ENCODE data around the gene SUFU. TPM values are rescaled to one million over a fixed set of nuclear protein-coding genes. Genes with fewer than 3 reads are reported as not detected.

SUFU gene
- total and polyA plus RNA-seq, 2 donors (not counting 1 experiment from before 2014, with no cell fraction given), result 4.8 to 13.3 TPM

DNA sequence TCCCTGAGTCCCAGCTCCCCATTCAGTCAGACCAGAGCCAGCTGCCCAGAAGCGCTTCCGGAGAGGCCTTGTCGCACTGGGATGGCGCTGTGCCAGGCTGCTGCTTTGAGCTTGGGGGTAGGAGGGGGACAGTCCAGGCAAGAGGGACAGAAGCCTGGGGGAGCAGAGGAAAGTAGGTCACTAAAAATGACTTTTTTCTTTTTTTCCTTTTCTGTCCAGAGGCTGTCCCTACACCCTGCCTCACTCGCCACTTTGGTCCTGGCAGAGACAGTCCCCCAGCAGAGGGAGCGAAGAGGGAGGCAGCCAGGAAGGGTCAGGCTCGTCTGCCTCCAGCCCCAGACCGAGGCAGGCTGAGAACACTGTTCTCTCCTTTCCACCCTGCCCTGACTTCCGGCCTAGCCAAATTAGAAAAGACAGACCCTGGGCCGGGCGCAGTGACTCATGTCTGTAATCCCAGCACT lies 124.7 kb downstream of the SUFU start:
- no peak overlapping the region for H3K4me2 ChIP-seq (replicated peaks; ENCODE audit: low read depth, low read length, poor library complexity, severe bottlenecking)
- H4K20me1 ChIP-seq (ENCODE audit: control insufficient read depth, insufficient read depth, low read length, poor library complexity, severe bottlenecking), result no peaks in the 10 kb centered on the region
- 97% methylated on average over 11 of the region's 11 CpGs for WGBS (ENCODE audit: insufficient coverage)
- peaks cover 0 to 7% of the 10 kb centered on the region in 2 donors for H3K4me1 ChIP-seq (ENCODE audit: control insufficient read depth in 2 of 2, insufficient read depth in 2 of 2, low read length in 2 of 2)
- no peak overlapping the region for H3K27ac Mint-ChIP-seq
- H3K27me3 ChIP-seq (replicated peaks in 1 of 4; ENCODE audit: control extremely low read depth in 1 of 4, control insufficient read depth in 3 of 4, insufficient read depth in 4 of 4, low read length in 3 of 4), result no peaks in the 10 kb centered on the region
- no peaks in the 10 kb centered on the region for H3K9me3 ChIP-seq (ENCODE audit: control extremely low read depth in 1 of 3, control insufficient read depth in 2 of 3, insufficient read depth in 1 of 3, low read length in 2 of 3)
- intact Hi-C loops (cut with micrococcal nuclease), result no loop called here
- no peak for ATAC-seq (ENCODE audit: low read depth)
- no peak overlapping the region for H3K27ac ChIP-seq (ENCODE audit: low read length in 2 of 2)
- no peak overlapping the region for H3K4me3 Mint-ChIP-seq
- peaks cover 18% of the 10 kb centered on the region for H3K4me1 Mint-ChIP-seq
- CTCF ChIA-PET, result no interaction called here
- POLR2A ChIA-PET, result no interaction called here
- H3K79me2 ChIP-seq (ENCODE audit: control insufficient read depth, insufficient read depth, low read length), result no peaks in the 10 kb centered on the region
- no peak overlapping the region for H2AFZ ChIP-seq (ENCODE audit: insufficient read depth, low read depth, low read length, poor library complexity, severe bottlenecking)
- no peaks in the 10 kb centered on the region for H3K9me3 Mint-ChIP-seq (ENCODE audit: insufficient read depth)
- H3K9ac ChIP-seq (ENCODE audit: low read length), result no peak overlapping the region
- H3K36me3 ChIP-seq (replicated peaks in 1 of 2; ENCODE audit: control extremely low read depth in 1 of 2, control insufficient read depth in 1 of 2, extremely low read depth in 1 of 2, insufficient read depth in 2 of 2, low read length in 1 of 2), result peaks cover 0 to 9% of the 10 kb centered on the region in 2 experiments
- H3K27me3 Mint-ChIP-seq, result no peaks in the 10 kb centered on the region
- no peak for DNase-seq
- TF ChIP-seq EZH2 (IDR thresholded peaks at IDR 0.05; ENCODE audit: borderline replicate concordance, insufficient read depth, low read depth, low read length, poor library complexity, severe bottlenecking), result no peak
- TF ChIP-seq, protein P1, sequence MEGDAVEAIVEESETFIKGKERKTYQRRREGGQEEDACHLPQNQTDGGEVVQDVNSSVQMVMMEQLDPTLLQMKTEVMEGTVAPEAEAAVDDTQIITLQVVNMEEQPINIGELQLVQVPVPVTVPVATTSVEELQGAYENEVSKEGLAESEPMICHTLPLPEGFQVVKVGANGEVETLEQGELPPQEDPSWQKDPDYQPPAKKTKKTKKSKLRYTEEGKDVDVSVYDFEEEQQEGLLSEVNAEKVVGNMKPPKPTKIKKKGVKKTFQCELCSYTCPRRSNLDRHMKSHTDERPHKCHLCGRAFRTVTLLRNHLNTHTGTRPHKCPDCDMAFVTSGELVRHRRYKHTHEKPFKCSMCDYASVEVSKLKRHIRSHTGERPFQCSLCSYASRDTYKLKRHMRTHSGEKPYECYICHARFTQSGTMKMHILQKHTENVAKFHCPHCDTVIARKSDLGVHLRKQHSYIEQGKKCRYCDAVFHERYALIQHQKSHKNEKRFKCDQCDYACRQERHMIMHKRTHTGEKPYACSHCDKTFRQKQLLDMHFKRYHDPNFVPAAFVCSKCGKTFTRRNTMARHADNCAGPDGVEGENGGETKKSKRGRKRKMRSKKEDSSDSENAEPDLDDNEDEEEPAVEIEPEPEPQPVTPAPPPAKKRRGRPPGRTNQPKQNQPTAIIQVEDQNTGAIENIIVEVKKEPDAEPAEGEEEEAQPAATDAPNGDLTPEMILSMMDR (IDR thresholded peaks at IDR 0.05), result no peak
- H3K4me3 ChIP-seq (ENCODE audit: control extremely low read depth in 1 of 5, extremely low read depth in 1 of 5, insufficient read depth in 1 of 5, low read depth in 2 of 5, low read length in 4 of 5), result no peak overlapping the region

DNA sequence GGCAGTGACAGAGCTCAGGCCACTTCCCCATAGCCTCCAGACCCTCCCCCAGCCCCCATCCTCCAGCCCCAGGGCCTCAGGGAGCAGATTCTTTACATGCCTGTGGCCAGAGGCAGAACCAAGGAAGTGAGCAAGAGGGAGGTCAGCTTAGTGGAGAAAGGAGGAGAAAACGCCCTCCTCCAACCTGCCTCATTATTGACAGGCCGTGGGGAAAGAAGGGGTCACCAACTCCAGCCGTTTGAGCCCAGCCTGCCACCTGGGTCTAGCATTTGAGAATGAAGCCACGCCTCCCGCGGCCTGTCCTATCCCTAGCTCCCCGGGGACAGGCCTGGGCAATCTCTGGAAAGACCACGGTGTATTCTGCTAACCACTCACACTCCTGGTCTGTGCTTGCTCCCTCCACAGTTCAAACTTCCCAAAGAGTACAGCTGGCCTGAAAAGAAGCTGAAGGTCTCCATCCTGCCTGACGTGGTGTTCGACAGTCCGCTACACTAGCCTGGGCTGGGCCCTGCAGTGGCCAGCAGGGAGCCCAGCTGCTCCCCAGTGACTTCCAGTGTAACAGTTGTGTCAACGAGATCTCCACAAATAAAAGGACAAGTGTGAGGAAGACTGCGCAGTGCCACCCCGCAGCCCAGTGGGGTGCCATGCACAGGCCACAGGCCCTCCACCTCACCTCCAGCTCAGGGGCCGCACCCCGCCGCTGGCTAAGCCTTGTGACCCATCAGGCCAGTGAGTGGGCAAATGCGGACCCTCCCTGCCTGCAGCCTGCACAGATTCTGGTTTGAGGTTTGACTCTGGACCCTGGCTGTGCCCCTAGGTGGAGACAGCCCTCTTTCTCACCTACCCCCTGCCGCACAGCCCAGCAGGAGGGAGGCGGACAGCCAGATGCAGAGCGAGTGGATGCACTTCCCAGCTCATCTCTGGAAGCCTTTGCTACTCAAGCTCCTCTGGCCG lies 126.2 kb downstream of the SUFU start:
- Mint-ChIP-seq H3K4me1 (peaks cover 14% of the 10 kb centered on the region), H3K27ac (no peak overlapping the region), H3K27me3 (no peaks in the 10 kb centered on the region), H3K9me3 (ENCODE audit: insufficient read depth) (no peaks in the 10 kb centered on the region), H3K4me3 (no peak overlapping the region)
- intact Hi-C loops (cut with micrococcal nuclease), result no loop called here
- Histone ChIP-seq H3K4me1 (ENCODE audit: control insufficient read depth in 2 of 2, insufficient read depth in 2 of 2, low read length in 2 of 2) (peaks cover under 1 to 10% of the 10 kb centered on the region in 2 donors), H3K4me2 (replicated peaks; ENCODE audit: low read depth, low read length, poor library complexity, severe bottlenecking) (no peak overlapping the region), H4K20me1 (ENCODE audit: control insufficient read depth, insufficient read depth, low read length, poor library complexity, severe bottlenecking) (no peaks in the 10 kb centered on the region), H2AFZ (ENCODE audit: insufficient read depth, low read depth, low read length, poor library complexity, severe bottlenecking) (no peak overlapping the region), H3K36me3 (replicated peaks in 1 of 2; ENCODE audit: control extremely low read depth in 1 of 2, control insufficient read depth in 1 of 2, extremely low read depth in 1 of 2, insufficient read depth in 2 of 2, low read length in 1 of 2) (peaks cover 0 to 9% of the 10 kb centered on the region in 2 experiments), H3K4me3 (ENCODE audit: control extremely low read depth in 1 of 5, extremely low read depth in 1 of 5, insufficient read depth in 1 of 5, low read depth in 2 of 5, low read length in 4 of 5) (no peak overlapping the region), H3K27ac (ENCODE audit: low read length in 2 of 2) (no peak overlapping the region), H3K9ac (ENCODE audit: low read length) (no peak overlapping the region), H3K27me3 (replicated peaks in 1 of 4; ENCODE audit: control extremely low read depth in 1 of 4, control insufficient read depth in 3 of 4, insufficient read depth in 4 of 4, low read length in 3 of 4) (no peaks in the 10 kb centered on the region), H3K79me2 (ENCODE audit: control insufficient read depth, insufficient read depth, low read length) (no peaks in the 10 kb centered on the region), H3K9me3 (ENCODE audit: control extremely low read depth in 1 of 3, control insufficient read depth in 2 of 3, insufficient read depth in 1 of 3, low read length in 2 of 3) (no peaks in the 10 kb centered on the region)
- POLR2A ChIA-PET, result no interaction called here
- TF ChIP-seq EZH2 (IDR thresholded peaks at IDR 0.05; ENCODE audit: borderline replicate concordance, insufficient read depth, low read depth, low read length, poor library complexity, severe bottlenecking), result no peak
- TF ChIP-seq, protein P1 (IDR thresholded peaks at IDR 0.05), result no peak
- ATAC-seq (ENCODE audit: low read depth) (no peak), DNase-seq (no peak)
- CTCF ChIA-PET, result no interaction called here
- WGBS (ENCODE audit: insufficient coverage), result 91% methylated on average over 16 of the region's 22 CpGs

Data from B cell (primary cell).